ENCODE measurements around the gene UBTD1. TPM values are rescaled to one million over a fixed set of nuclear protein-coding genes. Genes with fewer than 3 reads are reported as not detected.
"Not testable (repeated sequence)": the region's sequence is repeated elsewhere in the genome, so short reads cannot be mapped to it uniquely, and the experiment has no call there.

UBTD1 gene
- total RNA-seq, 1 experiment from 2014 or later: 53.0 TPM

DNA sequence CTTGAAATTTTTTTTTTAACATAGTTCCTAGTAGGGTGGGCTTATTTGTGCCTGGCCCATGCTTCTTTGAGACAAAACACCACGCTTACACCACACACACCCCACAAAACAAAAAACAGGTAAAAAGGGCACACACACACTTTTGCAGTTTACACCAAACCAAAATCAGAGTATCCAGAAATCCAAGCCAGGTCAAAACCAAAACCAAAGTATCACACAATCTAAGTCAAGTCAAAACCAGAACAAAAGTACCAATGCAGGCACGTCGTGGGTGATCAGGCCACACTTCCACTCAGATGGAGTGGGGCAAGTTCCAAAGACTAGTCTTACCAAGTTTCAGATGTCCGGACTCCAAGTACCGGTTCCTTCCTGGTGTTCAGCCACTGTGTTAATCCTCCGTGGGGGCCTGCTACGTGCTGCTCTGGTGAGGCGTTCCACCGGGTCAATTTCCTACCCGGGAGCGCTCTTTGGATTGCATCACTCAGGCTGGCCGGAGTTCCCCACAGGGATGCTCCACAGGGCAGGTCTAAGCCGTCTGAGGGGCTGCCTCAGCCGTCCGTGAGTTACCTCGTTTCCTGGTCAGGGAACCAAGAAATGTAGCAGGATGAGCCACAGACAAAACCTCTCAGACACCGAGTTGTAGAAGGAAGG, 62.1 kb downstream of the UBTD1 start:
- DNase-seq (ENCODE audit: low read depth): not testable (repeated sequence)

DNA sequence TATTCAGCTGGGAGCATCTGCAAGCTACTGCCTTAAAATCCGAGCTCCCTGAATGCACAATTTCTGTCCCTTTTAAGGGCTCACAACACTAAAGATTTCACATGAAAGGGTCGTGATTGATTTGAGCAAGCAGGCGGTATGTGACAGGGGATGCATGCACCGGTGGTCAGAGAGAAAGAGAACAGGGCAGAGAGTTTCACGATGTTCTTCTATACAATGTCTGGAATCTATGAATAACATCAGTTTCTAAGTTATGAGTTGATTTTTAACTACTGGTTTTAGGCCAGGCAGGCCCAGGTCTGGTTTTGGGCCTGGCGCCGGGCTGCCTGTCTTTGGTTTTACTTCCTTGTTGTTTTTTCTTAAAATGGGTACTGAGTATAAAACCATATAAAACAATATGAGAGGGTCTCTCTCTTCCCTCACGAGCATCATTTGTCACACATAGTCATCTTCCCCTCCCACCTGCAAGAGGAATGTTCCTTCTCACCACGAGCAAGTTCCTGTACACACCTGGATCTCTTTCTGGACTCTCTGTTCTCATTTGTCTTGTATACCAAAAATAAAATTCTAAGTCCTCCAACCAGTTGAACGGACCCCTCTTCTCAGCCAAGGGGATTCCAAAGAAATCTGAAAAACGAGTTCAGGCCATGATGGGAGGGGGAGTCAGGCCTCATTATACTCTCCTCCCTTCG, 62.8 kb downstream of the UBTD1 start:
- not testable (repeated sequence) for DNase-seq (ENCODE audit: low read depth)

DNA sequence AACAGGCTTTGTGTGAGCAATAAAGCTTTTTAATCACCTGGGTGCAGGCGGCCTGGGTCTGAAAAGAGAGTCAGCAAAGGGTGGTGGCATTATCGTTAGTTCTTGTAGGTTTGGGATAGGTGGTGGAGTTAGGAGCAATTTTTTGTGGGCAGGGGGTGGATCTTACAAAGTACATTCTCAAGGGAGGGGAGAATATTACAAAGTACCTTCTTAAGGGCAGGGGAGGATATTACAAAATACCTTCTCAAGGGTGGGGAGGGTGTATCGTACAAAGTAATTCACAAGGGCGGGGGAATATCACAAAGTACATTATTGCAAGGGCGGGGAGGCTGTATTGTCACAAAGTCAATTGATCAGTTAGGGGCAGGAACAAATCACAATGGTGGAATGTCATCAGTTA, 63.6 kb downstream of the UBTD1 start:
- not testable (repeated sequence) for DNase-seq (ENCODE audit: low read depth)

DNA sequence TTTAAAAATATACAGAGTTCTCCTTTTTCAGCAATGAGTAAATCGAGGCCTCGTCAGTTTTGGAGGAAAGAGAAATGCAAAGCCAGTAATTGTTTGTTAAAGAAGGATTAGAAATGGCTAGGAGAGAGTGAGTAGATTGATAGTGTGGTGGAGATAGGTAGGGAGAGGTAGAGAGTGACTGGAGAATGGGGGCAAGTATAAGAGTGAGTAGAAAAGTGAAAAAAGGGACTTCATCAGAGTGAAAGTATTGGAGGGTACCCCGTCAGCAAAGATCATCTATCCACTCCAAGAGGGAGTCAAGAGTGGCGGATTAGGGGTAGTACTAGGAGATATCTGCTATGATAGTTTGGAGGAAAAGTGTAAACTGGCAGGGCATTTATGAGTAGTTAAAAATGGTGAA, 64.6 kb downstream of the UBTD1 start:
- DNase-seq (ENCODE audit: low read depth): no peak

DNA sequence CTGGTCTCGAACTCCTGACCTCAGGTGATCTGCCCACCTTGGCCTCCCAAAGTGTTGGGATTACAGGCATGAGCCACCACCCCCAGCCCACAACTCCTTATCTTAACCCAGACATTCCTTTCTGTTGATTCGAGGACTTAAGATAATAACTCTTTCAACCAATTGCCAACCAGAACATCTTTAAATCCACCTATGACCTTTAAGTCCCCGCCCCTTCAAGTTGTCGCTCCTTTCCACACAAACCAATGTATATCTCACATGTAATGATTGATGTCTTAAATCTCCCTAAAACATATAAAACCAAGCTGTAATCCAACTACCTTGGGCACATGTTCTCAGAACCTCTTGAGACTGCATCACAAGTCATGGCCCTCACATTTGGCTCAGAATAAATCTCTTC, 66.1 kb downstream of the UBTD1 start:
- DNase-seq (ENCODE audit: low read depth): peak; percentile 39

DNA sequence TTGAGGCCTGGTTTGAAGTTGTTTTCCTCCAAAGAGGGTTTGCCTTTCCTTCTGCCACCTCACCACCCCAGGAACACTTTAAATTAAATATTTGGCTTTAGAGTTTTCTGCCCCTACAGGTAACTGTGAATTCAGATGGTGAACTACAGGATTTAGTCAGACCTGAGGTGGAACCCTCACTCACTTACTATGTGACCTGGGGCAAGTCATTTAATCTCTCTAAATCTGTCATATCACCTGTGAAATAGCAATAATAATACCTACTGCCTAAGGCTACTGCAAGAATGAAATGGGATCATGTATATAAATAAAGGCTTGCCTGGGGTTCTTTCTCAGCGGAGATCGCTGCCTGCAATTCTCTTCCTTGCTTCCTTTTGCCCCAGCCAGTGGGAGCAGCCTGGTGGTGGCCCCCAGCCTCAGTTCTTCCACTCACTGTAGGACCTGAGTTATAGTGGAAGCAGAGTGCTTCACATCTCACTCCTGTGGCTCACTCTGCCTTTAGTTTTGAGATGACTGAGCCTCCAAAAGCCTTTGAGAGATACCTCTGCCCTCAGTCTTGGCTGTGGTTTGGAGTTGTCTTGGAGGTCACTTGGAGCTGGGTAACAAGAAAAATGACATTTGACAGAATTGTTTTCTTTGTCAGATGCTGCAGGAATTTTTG, 67.7 kb downstream of the UBTD1 start:
- no peak for DNase-seq (ENCODE audit: low read depth)

DNA sequence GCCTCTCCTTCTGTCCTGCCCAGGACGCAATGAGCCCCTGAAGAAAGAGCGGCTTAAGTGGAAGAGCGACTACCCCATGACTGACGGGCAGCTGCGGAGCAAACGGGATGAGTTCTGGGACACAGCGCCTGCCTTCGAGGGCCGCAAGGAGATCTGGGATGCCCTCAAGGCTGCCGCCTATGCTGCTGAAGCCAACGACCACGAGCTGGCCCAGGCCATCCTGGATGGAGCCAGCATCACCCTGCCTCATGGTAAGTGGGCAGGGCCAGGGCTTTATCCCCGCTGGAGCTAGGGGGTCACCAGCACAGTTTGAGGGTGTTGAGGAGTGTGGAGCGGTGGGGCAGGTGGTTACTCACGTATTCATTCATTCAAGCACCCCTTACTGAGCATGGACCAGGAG, 69.2 kb downstream of the UBTD1 start:
- no peak for DNase-seq (ENCODE audit: low read depth)

DNA sequence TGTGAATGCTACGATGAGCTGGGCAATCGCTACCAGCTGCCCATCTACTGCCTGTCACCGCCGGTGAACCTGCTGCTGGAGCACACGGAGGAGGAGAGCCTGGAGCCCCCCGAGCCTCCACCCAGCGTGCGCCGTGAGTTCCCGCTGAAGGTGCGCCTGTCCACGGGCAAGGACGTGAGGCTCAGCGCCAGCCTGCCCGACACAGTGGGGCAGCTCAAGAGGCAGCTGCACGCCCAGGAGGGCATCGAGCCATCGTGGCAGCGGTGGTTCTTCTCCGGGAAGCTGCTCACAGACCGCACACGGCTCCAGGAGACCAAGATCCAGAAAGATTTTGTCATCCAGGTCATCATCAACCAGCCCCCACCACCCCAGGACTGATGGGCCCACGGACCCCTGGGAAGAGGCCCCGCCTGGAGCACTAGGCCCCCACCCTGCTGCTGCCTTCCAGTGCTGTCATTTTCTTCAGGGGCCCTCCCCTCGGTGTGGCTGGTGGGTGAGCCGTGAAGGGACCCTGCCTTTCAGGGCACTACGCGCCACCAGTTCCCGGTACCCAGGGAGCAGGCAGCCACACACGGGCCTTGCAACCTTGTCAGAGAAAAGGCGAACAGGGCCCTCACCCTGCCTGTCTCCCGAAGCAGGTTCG, 71.5 kb downstream of the UBTD1 start:
- no peak for DNase-seq (ENCODE audit: low read depth)

DNA sequence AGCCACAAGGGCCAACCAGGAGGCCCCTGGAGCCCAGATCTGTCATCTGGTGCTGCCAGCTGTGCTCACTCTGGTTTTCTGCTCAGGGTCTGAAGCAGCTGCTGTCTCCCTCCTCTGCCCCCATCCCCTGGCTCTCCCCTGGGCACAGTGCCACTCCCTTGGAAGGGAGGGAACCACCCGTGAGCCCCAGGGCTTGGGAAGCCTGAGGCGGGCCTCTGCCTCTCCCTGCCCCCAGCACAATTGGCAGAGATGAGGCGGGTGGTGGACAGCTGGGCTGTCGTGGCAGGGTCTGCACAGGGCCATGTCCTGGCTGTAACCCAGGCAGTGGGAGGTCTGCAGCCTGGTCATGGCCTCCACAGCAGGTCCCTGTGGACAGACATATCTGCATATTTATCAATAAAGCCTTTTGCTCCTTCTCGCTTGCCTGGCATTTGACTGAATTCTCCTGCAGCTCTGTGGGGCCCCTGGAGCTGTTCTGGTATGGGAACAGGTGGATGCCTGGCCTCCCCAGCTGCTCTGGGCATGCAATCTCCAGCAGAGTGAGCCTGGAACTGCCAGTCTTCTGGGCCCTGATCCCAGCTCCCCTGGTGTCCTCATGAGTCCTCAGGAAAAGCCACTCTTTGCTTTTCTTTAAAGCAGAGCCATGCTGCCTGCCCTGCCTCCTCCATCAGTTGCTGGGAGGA, 72.2 kb downstream of the UBTD1 start:
- no peak for DNase-seq (ENCODE audit: low read depth)

DNA sequence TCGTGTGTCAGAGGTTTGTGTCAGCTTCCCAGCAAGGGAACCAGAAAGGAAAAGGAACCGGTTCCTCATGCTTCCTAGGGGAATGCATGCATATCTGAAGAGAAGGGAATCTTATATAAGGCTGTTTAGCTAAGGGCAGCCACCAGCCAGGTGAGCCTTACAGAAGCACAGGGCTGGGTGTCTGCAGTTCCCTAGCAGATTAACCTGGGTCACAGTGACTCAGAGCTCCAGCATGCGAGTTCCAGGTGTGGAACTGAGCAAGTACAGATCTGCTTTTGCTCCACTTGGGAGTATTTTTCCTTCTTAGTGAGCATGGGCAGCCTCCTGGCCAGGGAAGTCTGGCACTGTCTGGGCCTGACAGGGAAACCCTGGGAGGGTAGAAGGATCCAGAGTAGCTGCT, 72.9 kb downstream of the UBTD1 start:
- DNase-seq (ENCODE audit: low read depth): no peak

DNA sequence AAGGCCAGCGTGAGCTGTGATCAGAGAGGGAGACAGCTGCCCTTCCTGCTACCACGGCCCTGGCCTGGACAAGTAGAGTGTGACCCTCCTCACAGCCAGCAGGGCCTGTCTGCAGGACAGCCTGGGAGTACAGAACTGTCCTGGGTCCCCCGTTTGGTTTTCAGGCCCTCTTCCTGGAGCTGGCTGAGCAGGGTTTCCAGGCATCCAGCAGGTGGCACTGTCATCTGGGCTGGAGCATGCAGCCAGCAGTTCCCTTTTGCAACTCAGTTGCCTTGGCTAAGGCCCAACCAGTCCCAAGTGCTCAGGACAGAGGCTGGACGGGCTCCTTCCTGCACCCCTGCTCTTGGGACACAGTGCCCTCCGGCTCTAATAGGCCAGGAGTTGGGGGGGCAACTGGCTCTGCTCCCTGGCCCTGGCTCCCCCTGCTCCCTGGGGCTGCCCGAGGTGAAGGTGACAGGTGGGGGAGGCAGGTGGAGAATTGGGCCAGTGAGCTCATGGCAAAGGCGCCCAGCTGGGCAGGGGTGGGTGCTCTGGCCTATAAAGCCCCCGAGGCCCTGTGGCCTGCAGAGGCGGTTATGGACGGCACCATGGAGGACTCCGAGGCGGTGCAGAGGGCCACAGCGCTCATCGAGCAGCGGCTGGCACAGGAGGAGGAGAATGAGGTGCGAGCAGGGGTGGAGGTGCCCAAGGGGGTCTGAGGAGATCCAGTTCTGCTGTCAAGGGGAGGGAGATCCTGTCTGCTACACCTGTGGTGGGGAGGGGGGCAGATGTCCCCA, 73.7 kb downstream of the UBTD1 start, which contains the start of gene ANKRD2:
Gene ANKRD2 (plus strand): TSS at position 566 of the 776 bp plus-strand sequence. CDS start 10 bp downstream, at position 576.
- DNase-seq (ENCODE audit: low read depth): peak; percentile 63

DNA sequence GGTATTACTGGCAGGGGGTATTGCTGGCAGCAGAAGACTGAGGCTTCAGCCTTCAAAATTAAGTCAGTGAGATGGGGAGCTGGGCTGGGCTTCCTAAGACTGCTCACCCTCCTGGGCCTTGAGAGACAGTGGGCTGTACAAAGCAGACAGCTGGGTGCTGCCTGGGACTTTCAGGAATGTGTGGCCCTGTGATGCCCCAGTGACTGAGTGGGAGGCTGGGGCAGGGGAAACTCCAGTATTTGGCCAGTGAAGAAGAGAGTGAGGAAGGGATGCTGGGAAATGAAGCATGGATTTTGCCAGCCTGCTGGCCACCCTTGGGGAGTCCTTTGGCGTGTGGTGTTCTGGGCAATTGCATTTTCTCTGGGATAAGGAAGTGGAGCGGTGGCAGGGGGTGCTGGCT, 74.3 kb downstream of the UBTD1 start:
- DNase-seq (ENCODE audit: low read depth): no peak

DNA sequence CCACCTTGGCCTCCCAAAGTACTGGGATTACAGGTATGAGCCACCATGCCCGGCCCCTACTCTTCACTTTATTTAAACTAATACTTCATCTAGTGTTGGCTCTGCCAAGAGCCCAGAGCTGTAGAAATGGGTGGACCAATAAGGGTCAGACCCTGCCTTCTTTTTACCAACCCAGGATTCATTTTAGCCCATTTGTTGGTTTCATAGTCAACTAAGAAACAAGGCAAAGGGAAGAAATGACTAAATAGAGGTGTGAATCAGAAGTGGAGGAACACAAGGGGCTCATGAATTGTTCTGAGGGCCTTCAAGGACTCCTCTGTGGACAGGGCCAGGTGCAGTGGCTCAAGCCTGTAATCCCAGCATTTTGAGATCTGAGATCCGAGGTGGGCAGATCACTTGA, 74.9 kb downstream of the UBTD1 start:
- DNase-seq (ENCODE audit: low read depth): no peak

DNA sequence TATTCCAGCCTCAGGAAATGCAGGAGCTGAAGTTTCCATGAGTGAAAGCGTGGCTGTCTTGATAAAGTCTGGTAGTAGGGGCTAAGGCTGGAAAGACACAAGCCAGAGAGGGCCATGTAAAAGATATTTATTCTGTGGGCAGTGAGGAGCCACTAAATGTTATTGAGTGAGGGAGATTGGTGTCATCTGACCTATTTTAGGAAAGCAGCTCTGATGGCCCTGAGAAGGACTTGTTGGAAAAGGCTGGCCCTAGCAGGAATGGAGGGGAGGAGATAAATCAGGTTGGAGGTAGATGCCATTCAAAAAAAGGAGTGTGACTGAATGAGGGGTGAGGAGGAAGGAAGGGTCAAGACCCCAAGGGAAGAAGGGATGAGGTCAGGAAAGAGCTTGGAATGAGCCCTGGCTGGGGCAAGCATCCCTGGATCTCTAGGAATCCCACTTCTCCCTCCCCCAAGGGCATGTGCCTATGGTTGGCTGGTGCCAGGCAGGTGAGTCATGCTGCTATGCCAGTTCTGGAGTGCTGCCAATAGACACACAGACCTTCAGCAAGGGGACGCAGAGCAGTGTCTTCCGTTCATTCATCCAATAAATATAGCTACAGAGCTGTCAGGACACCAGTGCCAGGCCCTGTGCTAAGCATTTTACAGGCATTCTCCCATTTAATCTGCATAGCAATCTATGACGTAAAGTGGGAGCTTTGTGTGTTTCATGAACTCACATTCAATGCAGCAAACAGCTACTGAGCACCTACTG, 75.8 kb downstream of the UBTD1 start:
- DNase-seq (ENCODE audit: low read depth): peak; percentile 97

DNA sequence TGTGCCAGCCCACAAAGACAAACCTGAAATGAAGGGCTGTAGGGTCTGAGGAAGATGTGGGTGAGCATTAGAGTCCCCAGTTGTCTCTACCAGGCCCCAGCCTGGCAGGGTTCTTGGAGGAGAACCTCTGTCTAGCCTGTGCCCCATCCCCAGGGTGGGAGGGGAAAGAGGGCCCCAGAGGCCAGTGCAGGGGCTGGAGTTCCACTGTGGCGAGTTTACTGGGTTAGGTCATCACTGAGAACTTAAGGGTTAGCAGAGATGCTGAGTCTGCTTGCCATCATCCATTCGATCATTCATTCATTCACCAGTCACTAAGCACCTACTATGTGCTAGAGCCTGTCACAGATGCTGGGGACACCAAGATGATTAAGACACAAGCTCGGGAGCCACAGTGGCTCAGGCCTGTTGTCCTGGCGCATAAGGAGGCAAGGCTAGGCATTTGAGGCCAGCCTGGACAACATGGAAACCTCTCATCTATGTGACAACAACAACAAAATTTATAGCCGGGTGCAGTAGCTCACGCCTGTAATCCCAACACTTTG, 76.5 kb downstream of the UBTD1 start:
- DNase-seq (ENCODE audit: low read depth): no peak

DNA sequence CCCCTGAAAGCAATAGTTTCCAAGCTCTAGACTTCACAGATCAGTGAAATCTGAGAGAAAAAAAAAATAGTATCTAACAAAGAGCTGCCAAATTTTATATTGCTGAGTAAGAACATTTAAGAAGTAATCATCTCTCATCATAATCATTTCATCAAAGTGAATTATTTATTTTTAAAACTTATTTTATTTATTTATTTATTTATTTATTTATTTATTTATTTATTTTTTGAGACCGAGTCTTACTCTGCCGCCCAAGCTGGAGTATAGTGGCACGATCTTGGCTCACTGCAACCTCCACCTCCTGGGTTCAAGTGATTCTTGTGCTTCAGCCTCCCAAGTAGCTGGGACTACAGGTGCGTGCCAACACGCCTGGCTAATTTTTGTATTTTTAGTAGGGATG, 77.8 kb downstream of the UBTD1 start:
- not testable (repeated sequence) for DNase-seq (ENCODE audit: low read depth)

DNA sequence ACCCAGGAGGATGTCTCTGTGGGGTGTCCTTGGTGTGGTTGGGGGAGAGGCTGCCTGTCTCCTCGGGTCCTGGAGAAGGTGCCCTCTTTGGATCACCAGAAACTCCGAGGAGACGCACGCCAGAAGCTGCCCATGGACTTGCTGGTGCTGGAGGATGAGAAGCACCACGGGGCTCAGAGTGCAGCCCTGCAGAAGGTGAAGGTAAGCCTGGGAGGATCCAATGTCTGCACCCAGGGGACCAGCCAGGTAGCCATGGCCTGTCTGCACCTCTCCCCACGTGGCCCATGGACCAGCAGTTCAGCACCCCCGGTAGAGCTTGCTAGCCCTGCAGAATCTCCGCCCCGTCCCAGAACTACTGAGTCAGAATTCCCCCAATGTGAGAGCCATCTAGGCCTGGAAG, 79.0 kb downstream of the UBTD1 start:
- no peak for DNase-seq (ENCODE audit: low read depth)

DNA sequence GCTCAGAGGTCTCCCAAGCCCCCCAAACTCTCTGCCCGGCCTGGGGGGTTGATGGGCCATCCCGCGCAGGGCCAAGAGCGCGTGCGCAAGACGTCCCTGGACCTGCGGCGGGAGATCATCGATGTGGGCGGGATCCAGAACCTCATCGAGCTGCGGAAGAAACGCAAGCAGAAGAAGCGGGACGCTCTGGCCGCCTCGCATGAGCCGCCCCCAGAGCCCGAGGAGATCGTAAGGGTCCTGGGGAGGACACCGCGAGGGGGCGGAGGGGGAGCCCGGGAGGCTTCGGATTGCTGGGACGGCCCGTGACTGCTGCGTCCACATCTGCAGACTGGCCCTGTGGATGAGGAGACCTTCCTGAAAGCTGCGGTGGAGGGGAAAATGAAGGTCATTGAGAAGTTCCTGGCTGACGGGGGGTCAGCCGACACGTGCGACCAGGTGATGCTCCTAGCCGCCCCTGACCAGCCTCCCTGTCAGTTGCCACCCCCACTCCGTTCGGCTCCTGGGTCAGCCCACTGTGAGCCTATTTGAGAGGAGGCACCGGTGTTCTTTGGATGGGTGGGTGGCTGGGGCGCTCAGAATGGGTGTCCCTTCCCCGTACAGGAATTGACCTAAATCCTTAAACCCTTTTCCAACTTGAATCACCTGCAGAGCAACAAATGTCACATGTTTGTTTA, 79.6 kb downstream of the UBTD1 start:
- DNase-seq (ENCODE audit: low read depth): no peak
